ENCODE measurements around the gene UBL3. TPM values are rescaled to one million over a fixed set of nuclear protein-coding genes. Genes with fewer than 3 reads are reported as not detected.

Gene UBL3
- polyA plus RNA-seq, 2 of the 4 experiments (the other 2 are of a cell fraction): 9.2 to 17.1 TPM

GRCh38 chr13:29743201-29743786, 107.1 kb downstream of the UBL3 start:
- Histone ChIP-seq H3K4me3 (no peak overlapping the region), H3K4me1 (no peaks in the 10 kb centered on the region), H3K27ac (no peak overlapping the region), H3K4me2 (no peak overlapping the region), H3K9me3 (no peaks in the 10 kb centered on the region)
- WGBS (ENCODE audit: missing lambda C conversion rate): 72% methylated on average over 16 of the region's 16 CpGs
- POLR2A ChIA-PET: no interaction called here
- CTCF ChIA-PET: no interaction called here
- no peak for DNase-seq (ENCODE audit: low read depth in 1 of 2, low spot score in 1 of 2)
- ATAC-seq: no peak
- TF ChIP-seq MAFK (IDR thresholded peaks at IDR 0.05; ENCODE audit: partially characterized antibody) (no peak), E2F6 (IDR thresholded peaks at IDR 0.05; ENCODE audit: borderline replicate concordance, low read depth) (no peak), FOXS1 (CRISPR knock-in tag; IDR thresholded peaks at IDR 0.05) (no peak), KDM1A (IDR thresholded peaks at IDR 0.05; ENCODE audit: low read depth) (no peak), ZSCAN20 (CRISPR knock-in tag; IDR thresholded peaks at IDR 0.05) (no peak), NR3C1 (IDR thresholded peaks at IDR 0.05) (no peak), HOXB5 (CRISPR knock-in tag; IDR thresholded peaks at IDR 0.05) (no peak), NPAS2 (CRISPR knock-in tag; IDR thresholded peaks at IDR 0.05; ENCODE audit: borderline replicate concordance) (no peak), RNF2 (IDR thresholded peaks at IDR 0.05; ENCODE audit: borderline replicate concordance, low read depth) (no peak)
- TF ChIP-seq, protein P1, sequence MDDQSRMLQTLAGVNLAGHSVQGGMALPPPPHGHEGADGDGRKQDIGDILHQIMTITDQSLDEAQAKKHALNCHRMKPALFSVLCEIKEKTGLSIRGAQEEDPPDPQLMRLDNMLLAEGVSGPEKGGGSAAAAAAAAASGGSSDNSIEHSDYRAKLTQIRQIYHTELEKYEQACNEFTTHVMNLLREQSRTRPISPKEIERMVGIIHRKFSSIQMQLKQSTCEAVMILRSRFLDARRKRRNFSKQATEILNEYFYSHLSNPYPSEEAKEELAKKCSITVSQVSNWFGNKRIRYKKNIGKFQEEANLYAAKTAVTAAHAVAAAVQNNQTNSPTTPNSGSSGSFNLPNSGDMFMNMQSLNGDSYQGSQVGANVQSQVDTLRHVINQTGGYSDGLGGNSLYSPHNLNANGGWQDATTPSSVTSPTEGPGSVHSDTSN (IDR thresholded peaks at IDR 0.05): no peak
- TF ChIP-seq, protein P2, sequence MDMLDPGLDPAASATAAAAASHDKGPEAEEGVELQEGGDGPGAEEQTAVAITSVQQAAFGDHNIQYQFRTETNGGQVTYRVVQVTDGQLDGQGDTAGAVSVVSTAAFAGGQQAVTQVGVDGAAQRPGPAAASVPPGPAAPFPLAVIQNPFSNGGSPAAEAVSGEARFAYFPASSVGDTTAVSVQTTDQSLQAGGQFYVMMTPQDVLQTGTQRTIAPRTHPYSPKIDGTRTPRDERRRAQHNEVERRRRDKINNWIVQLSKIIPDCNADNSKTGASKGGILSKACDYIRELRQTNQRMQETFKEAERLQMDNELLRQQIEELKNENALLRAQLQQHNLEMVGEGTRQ (IDR thresholded peaks at IDR 0.05): no peak
- FAIRE-seq: no peak

DNA sequence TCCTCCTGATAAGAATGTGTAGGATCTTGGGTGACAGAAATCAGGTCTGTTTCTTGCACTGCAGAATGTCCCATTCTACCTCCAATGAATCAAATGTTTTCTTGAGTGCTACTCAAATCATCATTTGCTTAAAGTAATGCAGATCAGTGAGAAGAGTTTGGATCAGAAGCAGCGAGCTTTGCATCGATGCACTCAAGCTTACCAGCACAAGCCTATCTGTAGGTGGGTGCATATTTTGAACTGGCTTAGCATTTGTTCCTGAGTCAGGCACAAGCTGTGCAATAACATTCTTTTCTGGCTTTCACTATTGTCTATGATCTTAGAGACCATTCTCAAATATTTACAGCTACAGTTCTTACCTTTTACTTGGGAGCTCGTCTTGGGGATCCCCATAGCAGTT, 109.5 kb downstream of the UBL3 start:
- Histone ChIP-seq H3K4me3 (no peak overlapping the region), H3K4me2 (no peak overlapping the region), H3K27ac (no peak overlapping the region), H3K9me3 (no peaks in the 10 kb centered on the region), H3K4me1 (no peaks in the 10 kb centered on the region)
- no peak for DNase-seq (ENCODE audit: low read depth in 1 of 2, low spot score in 1 of 2)
- 56% methylated on average over 3 of the region's 3 CpGs for WGBS (ENCODE audit: missing lambda C conversion rate)
- TF ChIP-seq, protein P3, sequence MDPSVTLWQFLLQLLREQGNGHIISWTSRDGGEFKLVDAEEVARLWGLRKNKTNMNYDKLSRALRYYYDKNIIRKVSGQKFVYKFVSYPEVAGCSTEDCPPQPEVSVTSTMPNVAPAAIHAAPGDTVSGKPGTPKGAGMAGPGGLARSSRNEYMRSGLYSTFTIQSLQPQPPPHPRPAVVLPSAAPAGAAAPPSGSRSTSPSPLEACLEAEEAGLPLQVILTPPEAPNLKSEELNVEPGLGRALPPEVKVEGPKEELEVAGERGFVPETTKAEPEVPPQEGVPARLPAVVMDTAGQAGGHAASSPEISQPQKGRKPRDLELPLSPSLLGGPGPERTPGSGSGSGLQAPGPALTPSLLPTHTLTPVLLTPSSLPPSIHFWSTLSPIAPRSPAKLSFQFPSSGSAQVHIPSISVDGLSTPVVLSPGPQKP (IDR thresholded peaks at IDR 0.05; ENCODE audit: low read depth, low read length): no peak
- TF ChIP-seq ATOH8 (CRISPR knock-in tag; IDR thresholded peaks at IDR 0.05; ENCODE audit: low read depth): no peak
- TF ChIP-seq EHMT2 (IDR thresholded peaks at IDR 0.05; ENCODE audit: low read depth): no peak
- no peak for TF ChIP-seq JUNB (IDR thresholded peaks at IDR 0.05)
- no peak for TF ChIP-seq KDM5A (IDR thresholded peaks at IDR 0.05)
- no peak for TF ChIP-seq ZC3H11A (IDR thresholded peaks at IDR 0.05)
- no peak for TF ChIP-seq POLR2AphosphoS2 (conservative IDR thresholded peaks at IDR 0.05; ENCODE audit: low read length)
- no peak for TF ChIP-seq CEBPB (IDR thresholded peaks at IDR 0.05)
- no peak for TF ChIP-seq HOXA7 (CRISPR knock-in tag; IDR thresholded peaks at IDR 0.05)
- no peak for TF ChIP-seq HOXB5 (CRISPR knock-in tag; IDR thresholded peaks at IDR 0.05)
- no peak for TF ChIP-seq PHF8 (IDR thresholded peaks at IDR 0.05; ENCODE audit: borderline replicate concordance, low read depth)
- no peak for TF ChIP-seq HMGXB4 (CRISPR knock-in tag; IDR thresholded peaks at IDR 0.05; ENCODE audit: borderline replicate concordance)
- no peak for TF ChIP-seq NR3C1 (IDR thresholded peaks at IDR 0.05)
- TF ChIP-seq MAZ (IDR thresholded peaks at IDR 0.05; ENCODE audit: borderline replicate concordance, low read depth, low read length): no peak
- TF ChIP-seq CHD2 (IDR thresholded peaks at IDR 0.05; ENCODE audit: low read length, partially characterized antibody): no peak
- TF ChIP-seq FOSB (CRISPR knock-in tag; IDR thresholded peaks at IDR 0.05): no peak
- TF ChIP-seq HOXB13 (CRISPR knock-in tag; IDR thresholded peaks at IDR 0.05; ENCODE audit: low read depth): no peak
- TF ChIP-seq HEYL (CRISPR knock-in tag; IDR thresholded peaks at IDR 0.05): no peak
- ATAC-seq: no peak
- ChIA-PET CTCF (no interaction called here), POLR2A (no interaction called here)
- FAIRE-seq: no peak
